WI38 (cell line): ENCODE data around the gene TUBB6.
A peak's percentile ranks its signal among the peaks of the same experiment; 100 is the strongest.

Experiments used
- H3K4me3 ChIP-seq: 2 replicates; pipeline ENCODE4 v1.5.1; 2011; ENCODE audit warnings: low read depth, mild to moderate bottlenecking, control low read depth, low read length
- CTCF ChIP-seq: IDR thresholded peaks from 2 replicates; pipeline ENCODE4 v1.5.1; 2012; ENCODE audit warnings: low read depth, mild to moderate bottlenecking, control low read depth, low read length

TUBB6 gene

GRCh38 chr18:12302391-12303147 is 5.5 kb upstream of the TUBB6 start:
- no peak overlapping the region for H3K4me3 ChIP-seq
- TF ChIP-seq CTCF, result no peak

- no peak for TF ChIP-seq CTCF
- H3K4me3 ChIP-seq, result no peak overlapping the region
These were observed 3.5 kb upstream of the TUBB6 start for GRCh38 chr18:12304351-12305210.

GRCh38 chr18:12305211-12305610 is 2.8 kb upstream of the TUBB6 start:
- TF ChIP-seq CTCF, result no peak
- no peak overlapping the region for H3K4me3 ChIP-seq

- TF ChIP-seq CTCF, result no peak
- peak overlapping the region; percentile 90 for H3K4me3 ChIP-seq
These were observed 2.0 kb upstream of the TUBB6 start for GRCh38 chr18:12305930-12306629.

GRCh38 chr18:12306752-12307700 is 1.0 kb upstream of the TUBB6 start:
- no peak for TF ChIP-seq CTCF
- H3K4me3 ChIP-seq, result peak overlapping the region; percentile 90

GRCh38 chr18:12308386-12309100 is 502 bp downstream of the TUBB6 start:
- TF ChIP-seq CTCF, result no peak
- H3K4me3 ChIP-seq, result peak overlapping the region; percentile 90
